HS-27A (cell line): Measurements from ENCODE around the gene KCNAB1.

Source experiments
- DNase-seq: peaks from one replicate; pipeline ENCODE4 v3.0.0-alpha.2; 2012; ENCODE audit warnings: low read depth, missing footprints

Gene KCNAB1

DNA sequence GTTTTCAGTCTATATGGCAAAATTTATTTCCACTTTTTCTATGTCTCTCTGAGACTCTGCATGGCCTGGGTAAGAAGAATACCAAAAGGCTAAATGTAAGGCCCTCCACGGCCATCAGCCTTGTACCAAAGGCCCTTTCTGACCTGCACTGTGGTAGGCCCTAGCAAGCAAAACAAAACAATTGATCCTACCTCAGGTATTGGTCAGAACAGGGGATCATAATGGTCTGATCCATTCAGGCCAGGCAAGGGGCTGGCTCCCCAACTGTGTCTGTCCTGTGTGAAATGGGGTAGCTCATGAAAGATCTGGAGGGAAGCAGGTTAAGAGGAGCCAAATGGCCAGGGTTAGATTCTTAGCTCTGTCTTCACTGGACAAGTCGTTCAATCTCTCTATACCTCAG is 253.3 kb downstream of the KCNAB1 start:
- DNase-seq, result no peak

- DNase-seq, result no peak
Measured at GRCh38 chr3:156376199-156376598, 255.8 kb downstream of the KCNAB1 start.

DNA sequence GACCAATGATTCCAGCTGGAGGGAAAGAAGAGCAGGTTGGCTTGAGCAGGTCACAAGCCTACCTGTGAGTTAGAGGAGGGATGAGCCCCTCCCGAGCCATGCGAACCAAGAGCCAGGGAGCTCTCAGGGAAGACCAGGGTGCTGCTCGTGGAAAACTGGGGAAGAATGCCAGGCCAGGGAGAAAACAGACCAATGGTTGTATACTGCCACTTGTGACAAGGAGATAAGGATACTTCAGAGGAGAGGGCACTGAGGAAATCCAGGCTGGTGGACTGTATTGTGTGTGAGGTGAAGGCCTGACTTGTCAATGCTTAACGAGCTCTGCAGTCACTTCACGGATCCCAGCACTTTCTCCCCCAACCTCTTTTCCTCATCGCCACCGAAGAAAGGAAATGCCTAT is 256.9 kb downstream of the KCNAB1 start:
- no peak for DNase-seq

- no peak for DNase-seq
Measured at GRCh38 chr3:156377718-156378117, 257.3 kb downstream of the KCNAB1 start.

DNA sequence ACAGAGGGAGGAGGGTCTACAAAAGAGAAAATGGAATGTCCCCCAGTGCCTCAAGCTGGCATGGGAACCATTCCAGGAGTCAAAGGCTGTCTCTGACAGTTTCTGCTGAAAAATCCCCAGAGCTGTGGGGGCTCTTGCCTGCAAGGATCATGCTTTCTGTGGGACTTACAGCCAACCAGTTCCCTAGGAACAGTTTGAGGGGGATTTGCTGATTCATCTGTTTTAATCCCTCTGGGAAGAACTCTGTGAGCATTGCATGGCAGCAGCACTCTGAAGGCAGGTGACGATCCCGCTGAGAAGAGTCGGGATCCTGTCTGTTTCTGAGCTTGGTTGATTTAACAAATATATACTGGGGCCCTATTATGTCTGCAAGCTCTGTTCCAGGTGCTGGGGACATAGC is 258.5 kb downstream of the KCNAB1 start:
- no peak for DNase-seq

GRCh38 chr3:156379327-156379726 is 258.9 kb downstream of the KCNAB1 start:
- no peak for DNase-seq

- DNase-seq, result no peak
Measured at GRCh38 chr3:156381253-156381652, 260.9 kb downstream of the KCNAB1 start.

- peak; percentile 11 for DNase-seq
Measured at GRCh38 chr3:156382458-156383346, 262.3 kb downstream of the KCNAB1 start.

DNA sequence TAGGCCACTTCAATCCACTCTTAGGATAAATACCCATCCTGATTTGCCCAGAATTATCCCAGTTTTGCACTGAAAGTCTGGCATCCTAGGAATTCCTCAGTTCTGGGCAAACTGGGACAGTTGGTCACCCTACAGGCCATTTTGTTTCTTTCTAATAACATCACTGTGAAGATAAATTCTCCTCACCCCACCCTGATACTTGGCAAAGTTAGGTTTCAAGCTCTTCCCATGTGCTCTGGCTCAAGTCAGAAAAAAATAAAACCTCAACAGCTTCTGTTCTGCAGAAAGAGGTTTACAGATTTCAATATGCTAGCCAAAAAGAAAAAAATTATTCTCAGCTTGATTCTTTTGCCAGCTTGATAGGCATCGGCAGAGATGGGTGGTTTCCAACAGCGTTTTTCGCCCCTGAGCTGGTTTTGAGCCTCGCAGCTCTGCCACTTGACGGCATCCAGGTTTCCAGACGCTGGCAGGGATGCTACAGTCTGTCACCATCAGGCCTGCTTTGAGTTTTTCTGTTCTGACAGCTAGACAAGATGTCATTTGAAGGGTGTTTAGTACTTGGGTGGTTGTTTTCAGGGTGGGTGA is 263.2 kb downstream of the KCNAB1 start:
- DNase-seq, result no peak

DNA sequence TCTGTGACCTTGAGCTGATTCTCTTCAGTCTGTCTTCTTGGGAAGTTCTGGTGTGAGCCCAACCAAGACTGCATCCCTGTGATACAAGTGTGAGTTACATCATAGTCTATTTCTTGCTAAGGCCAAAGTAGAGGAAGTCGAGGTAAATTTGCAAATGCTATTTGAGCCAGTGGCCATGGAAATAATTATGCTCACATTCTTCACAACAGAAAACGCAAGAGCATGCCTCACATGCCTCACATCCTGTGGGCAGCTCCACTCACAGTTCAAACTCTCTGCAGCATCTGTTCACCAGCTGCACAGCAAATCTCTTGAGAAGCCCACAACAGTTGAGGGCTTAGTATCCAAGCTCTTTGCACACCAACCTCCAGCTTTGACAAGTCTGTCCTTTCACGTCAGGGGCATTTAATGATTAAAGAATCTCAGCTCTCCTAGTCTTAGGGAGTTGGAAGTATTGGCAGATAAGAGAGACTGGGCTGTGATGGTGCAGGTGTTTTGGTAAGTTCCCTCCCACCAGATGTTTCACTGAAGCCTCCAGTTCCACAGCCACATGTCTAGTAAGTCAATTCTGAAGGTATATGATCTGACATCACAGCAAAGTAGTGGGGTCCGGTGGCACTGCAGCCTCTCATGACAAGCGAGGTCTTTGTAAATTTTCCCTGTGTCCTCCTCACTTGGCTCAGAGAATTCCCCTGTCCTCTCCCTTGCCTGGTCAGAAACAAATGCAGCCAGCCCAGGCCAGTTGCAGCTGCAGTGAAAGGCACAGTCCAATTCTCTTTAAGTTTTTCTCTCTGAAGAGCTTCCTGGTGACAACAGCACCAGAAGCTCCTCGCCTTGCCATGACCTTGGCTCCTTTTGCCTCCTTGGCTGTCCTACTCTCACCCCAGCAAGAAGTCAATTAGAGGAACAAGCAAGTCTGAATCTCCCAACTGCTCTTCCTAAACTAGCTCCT is 268.4 kb downstream of the KCNAB1 start:
- peak; percentile 9 for DNase-seq

- no peak for DNase-seq
Measured at GRCh38 chr3:156389449-156389950, 269.1 kb downstream of the KCNAB1 start.

GRCh38 chr3:156390846-156391245 is 270.5 kb downstream of the KCNAB1 start:
- no peak for DNase-seq

- no peak for DNase-seq
Measured at GRCh38 chr3:156395961-156396710, 275.8 kb downstream of the KCNAB1 start.

DNA sequence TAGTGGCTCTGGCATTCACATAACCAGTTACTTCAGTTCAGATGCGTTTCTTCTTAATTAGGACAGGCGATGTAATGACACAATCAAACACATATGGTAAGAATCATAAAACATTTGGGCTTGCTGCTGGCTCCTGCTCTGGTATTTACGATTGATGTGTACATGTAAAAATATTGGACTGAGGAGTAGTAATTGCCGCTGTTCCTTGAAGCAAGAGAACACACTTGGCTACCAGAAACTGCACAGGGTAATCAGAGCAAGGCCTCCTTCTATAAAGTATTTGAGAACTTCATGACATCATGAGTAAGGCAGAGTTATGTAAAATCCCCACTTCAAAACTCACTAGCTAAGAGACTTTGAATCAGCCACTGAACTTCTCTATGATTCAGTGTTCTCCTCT is 276.5 kb downstream of the KCNAB1 start:
- DNase-seq, result no peak

- no peak for DNase-seq
Measured at GRCh38 chr3:156397534-156397933, 277.2 kb downstream of the KCNAB1 start.

- no peak for DNase-seq
Measured at GRCh38 chr3:156400062-156400461, 279.7 kb downstream of the KCNAB1 start.

GRCh38 chr3:156400735-156401134 is 280.4 kb downstream of the KCNAB1 start:
- DNase-seq, result no peak

- no peak for DNase-seq
Measured at GRCh38 chr3:156404217-156404616, 283.8 kb downstream of the KCNAB1 start.

GRCh38 chr3:156406393-156406792 is 286.0 kb downstream of the KCNAB1 start:
- DNase-seq, result no peak

DNA sequence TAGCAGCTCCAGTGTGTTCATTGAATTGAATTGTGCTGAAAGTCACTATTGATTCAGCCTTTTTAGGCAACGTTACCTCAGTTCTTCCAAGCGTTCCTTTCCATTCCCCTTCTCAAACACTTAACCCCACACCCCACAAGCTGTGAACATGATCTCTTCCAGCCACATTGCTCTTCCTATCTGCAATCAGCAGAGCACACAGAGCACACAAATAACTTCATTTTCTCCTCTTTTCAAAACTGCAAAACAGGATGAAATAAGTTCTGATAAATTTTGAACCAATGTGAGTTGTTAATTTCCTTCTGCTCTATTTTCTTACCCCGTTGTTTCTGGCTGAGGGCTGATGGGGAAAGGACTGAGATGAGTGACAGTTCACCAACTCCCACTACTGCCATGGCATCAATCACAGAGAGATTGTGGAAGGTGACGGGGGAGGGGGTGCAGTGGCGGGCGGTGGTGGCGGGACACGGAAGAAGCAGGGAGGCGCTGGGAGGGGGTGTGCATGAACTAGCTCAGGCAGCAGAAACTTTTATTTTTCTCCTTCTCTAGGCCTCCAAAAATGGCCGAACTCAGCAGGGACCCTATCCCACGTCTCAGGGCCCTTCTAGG is 287.3 kb downstream of the KCNAB1 start:
- DNase-seq, result no peak

- DNase-seq, result no peak
Measured at GRCh38 chr3:156409694-156410093, 289.3 kb downstream of the KCNAB1 start.
